Right renal pelvis (tissue), 4 donors: ENCODE measurements around the gene CTNS. TPM values are rescaled to one million over a fixed set of nuclear protein-coding genes. Genes with fewer than 3 reads are reported as not detected.
"Not testable (repeated sequence)": the region's sequence is repeated elsewhere in the genome, so short reads cannot be mapped to it uniquely, and the experiment has no call there.

Experiments
- DNase-seq, 4 donors: peaks; one replicate each; pipeline ENCODE4 v3.0.0-alpha.2; 2013; ENCODE audit warnings: low read depth in 4 of 4, low spot score in 3 of 4, missing footprints in 1 of 4
- polyA plus RNA-seq, 4 donors: library from polyadenylated mRNA; unstranded; fragments of 120-200 nt; gene quantifications; one replicate each; pipeline ENCODE4 v1.2.1, GENCODE V29; 2013; ENCODE audit not compliant: insufficient read length in 4 of 4

The CTNS gene
- polyA plus RNA-seq, 4 donors, result 21.6 to 24.9 (median 22.3) TPM

DNA sequence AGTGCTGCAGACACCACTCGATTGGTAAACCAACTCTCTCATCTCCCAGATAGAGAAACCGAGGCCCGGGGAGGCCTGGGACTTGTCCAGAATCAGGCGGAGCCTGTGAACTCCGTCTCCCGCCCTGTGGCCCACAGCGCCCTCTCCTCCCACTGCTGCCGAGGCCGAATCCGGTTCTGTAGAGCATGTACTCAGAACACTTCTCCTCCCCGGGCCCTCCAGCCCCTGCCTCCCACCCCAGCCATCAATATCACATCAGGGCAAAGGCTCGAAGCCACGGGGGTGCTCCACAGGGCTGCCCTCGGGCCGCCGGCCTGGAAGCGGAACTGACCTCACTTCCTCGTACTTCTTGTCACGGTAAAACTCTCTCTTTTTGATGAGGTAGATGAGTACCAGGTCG lies 45.0 kb downstream of the CTNS start:
- DNase-seq, result no peak

GRCh38 chr17:3682033-3682432 lies 45.5 kb downstream of the CTNS start:
- no peak for DNase-seq

DNA sequence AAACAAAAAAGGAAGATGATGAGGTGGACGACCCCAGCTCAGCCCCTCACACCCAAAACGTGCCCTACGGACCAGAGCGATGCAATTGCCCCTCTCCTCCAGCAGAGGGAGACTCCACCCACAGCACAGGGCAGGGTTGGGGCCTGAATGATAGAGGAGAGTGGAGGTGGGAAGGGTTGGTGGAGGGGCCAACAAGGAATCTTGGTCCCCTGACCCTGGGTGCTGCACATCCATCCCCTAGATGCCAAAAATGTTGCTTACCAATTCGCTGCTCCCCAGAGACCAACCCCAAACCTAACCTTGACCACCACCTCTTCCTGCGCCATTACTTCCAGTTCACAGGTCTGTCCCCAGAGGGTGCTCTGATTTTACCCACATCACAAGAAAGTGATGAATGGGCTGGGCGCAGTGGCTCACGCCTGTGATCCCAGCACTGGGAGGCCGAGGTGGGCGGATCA lies 46.5 kb downstream of the CTNS start:
- no peak for DNase-seq

DNA sequence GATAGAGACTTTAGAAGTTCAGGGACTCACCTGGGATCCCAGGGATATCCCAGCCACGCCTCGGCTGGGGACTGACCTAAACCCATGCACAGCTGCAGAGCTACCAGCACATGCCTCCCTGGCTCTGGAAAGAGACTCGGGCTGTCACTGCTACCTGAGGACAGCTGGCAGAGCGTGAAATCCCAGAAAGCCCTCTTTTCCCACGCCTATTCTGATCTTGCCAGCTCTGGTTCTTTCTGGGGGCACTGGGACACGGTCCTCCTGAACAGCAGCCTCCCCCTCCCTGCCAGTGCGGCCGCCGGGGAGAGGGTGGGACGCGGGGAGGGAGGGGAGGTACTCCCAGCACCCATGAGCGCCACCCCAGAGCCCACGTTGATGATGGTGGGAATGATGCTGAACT lies 48.6 kb downstream of the CTNS start:
- DNase-seq, result no peak

GRCh38 chr17:3688027-3688553 lies 51.5 kb downstream of the CTNS start:
- DNase-seq, result no peak

DNA sequence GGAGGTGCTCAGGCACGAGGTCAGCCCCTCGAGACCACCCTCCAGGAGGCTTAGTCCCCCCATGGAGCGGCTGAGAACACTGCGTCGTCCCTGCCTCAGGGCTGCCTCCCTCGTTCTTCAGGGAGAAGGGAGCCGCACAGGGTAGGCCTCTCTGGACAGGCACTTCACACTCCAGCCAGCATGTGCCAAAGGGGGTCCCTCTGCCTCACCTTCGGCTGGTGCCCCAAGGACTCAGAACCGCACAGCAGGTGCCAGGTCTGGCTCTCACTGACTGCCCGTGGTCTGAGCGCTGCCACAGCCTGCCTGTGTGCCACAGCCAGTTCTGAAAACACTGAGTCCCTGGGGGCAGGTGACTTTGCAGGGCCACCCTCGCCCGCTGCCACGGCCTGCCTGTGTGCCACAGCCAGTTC lies 52.3 kb downstream of the CTNS start:
- no peak for DNase-seq

DNA sequence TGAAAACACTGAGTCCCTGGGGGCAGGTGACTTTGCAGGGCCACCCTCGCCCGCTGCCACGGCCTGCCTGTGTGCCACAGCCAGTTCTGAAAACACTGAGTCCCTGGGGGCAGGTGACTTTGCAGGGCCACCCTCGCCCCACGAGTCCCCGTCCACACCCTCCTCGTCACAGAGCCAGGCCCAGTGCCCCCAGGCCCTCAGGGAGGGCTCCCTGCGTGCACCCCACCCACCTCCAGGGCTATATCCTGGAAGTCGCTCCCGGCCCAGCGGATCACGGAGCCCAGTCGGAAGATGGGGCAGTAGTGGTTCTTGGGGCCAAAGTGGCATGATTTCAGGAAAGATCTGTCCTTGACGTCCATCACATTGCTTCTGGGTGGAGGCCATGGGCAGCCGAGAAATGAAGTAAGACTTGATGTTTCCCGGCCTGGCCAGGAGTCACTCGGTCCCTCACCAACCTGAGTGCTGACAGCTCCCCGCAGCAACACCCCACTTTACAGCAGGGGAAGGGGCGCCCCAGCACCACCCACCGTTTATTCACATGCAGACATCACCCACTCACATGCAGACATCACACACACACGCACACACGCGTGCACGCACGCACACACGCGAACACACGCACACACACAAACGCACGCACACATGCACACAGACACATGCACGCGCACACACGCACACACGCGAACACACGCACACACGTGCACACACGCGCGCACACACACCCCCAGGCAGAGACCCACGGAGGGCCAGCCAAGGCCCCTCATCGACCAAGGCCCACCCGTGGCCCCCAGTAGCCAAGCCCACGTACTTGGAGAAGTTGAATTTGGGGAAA lies 52.9 kb downstream of the CTNS start:
- DNase-seq, result no peak

DNA sequence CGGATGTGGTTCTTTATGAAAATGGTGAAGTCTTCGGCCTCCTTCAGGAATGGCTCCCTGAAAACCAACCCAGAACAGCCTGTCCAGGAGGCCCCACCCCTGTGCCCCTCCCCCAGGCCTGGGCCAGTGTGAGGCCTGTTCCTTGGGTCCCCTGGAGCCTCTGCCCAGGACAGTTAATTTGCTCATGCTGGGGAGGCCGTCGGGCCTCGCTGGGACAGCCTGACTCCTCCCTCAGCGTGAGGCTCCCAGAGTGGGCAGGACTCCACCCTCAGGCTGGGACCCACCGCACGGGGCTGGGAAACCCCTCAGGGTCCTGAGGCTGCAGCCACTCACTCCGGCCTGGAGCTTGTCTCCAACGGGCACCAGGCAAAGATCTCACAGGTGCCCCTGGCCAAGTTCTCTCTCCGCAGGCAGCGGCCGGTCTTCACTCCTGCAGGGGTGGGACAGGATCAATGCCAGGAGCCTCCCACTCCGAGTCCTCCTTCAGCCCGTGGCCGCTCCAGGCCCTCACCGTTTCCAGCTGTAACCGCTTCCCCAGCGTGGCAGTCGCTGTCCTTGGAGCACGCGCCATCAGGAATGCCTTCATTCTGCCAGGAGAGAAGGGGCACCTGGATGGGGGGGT lies 53.6 kb downstream of the CTNS start:
- no peak for DNase-seq

DNA sequence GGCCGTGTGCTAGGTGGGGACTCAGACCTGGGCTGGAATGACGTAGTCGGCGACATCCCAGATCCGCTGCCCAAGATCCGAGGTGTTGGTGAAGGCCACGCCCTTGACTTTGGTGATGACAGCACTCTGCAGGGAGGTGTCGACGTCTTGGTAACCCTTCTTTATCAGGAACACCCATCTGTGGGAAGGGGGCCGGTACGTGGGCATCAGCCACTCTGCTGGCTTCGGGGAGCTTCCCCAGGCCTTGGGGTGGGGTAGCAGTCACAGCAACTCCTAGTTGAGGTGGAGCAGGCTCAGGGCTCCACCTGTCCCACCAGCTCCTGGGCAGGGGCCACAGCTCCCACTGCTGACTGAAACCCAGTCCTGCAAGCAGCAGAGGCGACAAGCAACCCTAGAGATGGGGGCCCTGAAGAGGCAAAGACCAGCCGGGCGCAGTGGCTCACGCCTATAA lies 55.1 kb downstream of the CTNS start:
- DNase-seq, result no peak

DNA sequence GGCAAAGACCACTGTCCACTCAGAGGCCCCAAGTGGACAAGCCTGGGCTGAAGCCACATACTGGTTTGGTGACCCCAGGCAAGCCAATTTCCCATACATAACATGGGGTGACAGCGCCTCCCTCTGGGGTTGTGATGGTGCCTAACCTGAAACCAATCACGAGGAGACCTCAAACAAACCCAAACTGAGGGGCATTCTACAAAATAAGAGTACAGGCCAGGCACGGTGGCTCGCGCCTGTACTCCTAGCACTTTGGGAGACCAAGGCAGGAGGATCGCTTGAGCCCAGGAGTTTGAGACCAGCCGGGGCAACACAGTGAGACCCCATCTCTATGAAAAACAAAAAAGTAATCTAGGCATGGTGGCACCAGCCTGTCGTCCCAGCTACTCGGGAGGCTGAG lies 55.8 kb downstream of the CTNS start:
- DNase-seq, result no peak

DNA sequence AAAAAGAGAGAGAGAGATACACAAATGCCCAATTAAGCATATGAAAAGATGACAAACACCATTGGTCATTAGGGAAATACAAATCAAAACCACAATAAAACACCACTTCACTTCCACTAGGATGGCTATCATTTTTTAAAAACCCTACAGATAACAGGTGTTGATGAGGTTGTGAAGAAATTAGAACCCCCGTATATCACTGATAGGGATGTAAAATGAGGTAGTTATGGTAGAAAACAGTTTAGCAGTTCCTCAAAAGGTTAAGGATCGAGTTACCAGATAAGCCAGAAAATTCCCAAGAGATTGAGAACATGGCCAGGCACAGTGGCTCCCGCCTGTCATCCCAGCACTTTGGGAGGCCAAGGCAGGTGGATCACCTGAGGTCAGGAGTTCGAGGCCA lies 56.6 kb downstream of the CTNS start:
- DNase-seq, result no peak

DNA sequence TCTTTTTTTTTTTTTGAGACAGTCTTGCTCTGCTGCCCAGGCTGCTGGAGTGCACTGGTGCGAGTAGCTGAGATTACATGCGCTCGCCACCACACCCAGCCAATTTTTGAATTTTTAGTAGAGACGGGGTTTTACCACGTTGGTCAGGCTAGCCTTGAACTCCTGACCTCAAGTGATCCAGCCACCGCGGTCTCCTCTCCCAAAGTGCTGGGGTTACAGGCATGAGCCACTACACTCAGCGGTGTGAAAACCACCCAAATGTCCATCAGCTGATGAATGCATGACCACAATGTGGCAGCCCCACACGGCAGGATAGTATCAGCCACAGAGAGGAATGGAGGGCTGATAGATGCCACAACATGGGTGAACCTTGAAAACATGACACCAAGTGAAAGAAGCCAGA lies 57.3 kb downstream of the CTNS start:
- DNase-seq, result no peak

- no peak for DNase-seq
Measured at GRCh38 chr17:3695129-3695722, 58.7 kb downstream of the CTNS start.

- DNase-seq, result no peak
Measured at GRCh38 chr17:3695723-3696411, 59.3 kb downstream of the CTNS start, which contains the start of gene P2RX5. P2RX5 (minus strand) TSS chr17:3696155; CDS start chr17:3696005, 150 bp downstream.

GRCh38 chr17:3697103-3697476 lies 60.5 kb downstream of the CTNS start:
- no peak for DNase-seq

DNA sequence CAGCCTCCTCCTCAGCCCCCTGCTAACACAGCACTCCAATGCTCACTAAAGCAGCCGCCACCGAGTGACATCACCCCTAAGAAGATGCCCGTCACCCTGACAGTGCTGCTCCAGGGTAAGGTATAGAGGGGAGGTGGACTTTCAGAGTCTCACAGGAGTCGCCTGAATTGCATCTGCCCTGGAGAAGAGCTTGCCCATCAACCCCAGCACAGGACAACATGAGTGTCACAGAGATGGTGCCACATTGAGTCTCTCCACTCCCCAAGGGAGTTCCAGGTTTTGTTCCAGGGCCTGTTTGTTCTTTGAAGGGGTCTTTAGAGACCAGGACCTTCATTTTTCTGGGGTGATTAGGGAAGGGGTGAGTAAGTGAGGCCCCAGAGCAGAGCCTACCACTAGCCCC lies 61.6 kb downstream of the CTNS start:
- DNase-seq, result no peak

- no peak for DNase-seq
Measured at GRCh38 chr17:3699951-3700350, 63.4 kb downstream of the CTNS start.

GRCh38 chr17:3702041-3702539 lies 65.5 kb downstream of the CTNS start:
- DNase-seq, result not testable (repeated sequence)

- no peak for DNase-seq
Measured at GRCh38 chr17:3704931-3705717, 68.6 kb downstream of the CTNS start.

- DNase-seq, result not testable (repeated sequence)
Measured at GRCh38 chr17:3705718-3705984, 69.1 kb downstream of the CTNS start.
